Measurements from ENCODE around the gene PLCB1. TPM values are rescaled to one million over a fixed set of nuclear protein-coding genes. Genes with fewer than 3 reads are reported as not detected.

PLCB1 gene
- total RNA-seq, 1 donor: 35.4 TPM

DNA sequence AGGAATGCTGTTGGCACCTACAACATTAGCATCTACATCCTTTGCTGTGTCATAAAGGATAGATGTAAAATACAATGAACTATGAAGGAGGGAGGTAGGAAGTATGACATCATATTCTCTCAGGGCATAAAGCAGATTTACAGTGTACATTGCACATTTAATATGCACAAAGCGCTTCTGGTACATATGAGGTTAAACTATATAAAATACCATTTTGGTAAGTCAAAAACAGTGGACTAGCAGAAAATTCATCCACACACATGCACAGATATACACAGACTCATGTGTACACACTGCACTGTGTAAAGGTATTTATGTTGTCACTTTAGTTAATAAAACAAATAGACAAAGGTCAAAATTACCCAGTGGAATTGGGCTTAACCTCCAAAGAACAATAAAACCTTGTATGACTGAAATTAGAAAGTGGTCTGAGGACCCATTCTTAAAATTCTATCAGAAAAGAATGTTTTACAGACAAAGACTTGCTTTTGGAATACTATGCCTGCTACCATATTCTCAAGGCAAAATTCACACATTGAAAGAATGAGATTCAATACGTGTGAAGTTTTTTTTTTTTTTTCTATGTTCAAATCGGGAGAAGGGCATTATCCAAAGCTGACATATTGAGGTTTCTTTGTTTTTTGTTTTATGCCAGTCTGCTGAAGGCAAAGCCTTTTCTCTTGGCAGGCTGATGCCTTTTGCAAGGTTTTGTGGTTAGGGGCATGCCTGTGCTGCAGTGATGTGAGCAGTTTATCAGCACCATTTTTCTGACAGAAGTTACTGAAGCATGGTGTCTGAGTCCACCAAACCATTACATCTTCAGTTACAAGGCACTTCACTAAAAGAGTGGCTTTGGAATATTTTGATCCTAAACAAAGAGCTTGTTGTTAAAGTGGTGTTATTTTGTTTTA, 199.0 kb downstream of the PLCB1 start:
- no peak for DNase-seq (ENCODE audit: low read depth)

DNA sequence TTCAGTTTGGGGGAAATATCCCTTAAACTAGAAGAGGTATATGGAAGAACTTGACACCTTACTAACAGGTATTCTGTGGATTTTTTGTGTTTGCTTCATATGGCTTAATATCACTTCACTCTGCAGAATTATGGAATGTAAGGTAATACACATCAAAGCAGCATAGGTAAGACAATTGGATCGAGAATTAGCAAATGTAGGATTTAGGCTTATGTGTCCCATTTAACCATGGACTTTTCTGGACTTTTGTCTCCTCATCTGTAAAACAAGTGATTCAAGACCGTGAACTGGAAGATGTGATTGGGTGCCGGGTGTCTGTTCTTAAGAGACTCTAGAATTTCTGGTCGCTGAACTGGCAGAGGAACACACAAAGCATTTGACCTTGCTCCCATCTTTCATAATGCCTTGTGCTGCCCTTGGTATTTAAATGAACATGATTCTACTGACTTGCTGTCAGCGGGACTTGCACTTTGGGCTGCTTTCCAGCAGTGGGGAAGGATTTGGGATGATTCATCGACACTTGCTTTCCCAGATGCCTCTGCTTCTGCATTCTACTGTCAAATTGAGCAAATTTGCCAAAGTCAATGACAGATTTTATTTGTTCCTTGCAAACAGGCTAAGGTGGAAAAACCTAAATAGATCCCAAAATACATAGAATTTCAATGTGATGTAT, 199.8 kb downstream of the PLCB1 start:
- DNase-seq (ENCODE audit: low read depth): peak; percentile 42
- H3K4me3 ChIP-seq (ENCODE audit: low read depth, low read length): no peak overlapping the region
- TF ChIP-seq, protein P1, sequence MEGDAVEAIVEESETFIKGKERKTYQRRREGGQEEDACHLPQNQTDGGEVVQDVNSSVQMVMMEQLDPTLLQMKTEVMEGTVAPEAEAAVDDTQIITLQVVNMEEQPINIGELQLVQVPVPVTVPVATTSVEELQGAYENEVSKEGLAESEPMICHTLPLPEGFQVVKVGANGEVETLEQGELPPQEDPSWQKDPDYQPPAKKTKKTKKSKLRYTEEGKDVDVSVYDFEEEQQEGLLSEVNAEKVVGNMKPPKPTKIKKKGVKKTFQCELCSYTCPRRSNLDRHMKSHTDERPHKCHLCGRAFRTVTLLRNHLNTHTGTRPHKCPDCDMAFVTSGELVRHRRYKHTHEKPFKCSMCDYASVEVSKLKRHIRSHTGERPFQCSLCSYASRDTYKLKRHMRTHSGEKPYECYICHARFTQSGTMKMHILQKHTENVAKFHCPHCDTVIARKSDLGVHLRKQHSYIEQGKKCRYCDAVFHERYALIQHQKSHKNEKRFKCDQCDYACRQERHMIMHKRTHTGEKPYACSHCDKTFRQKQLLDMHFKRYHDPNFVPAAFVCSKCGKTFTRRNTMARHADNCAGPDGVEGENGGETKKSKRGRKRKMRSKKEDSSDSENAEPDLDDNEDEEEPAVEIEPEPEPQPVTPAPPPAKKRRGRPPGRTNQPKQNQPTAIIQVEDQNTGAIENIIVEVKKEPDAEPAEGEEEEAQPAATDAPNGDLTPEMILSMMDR (IDR thresholded peaks at IDR 0.05; ENCODE audit: insufficient read depth, low read depth, low read length): no peak

More for the DNA sequence above, 199.0 kb downstream of the PLCB1 start:
- H3K4me3 ChIP-seq (ENCODE audit: low read depth, low read length): no peak overlapping the region
- TF ChIP-seq, protein P1 (IDR thresholded peaks at IDR 0.05; ENCODE audit: insufficient read depth, low read depth, low read length): no peak

DNA sequence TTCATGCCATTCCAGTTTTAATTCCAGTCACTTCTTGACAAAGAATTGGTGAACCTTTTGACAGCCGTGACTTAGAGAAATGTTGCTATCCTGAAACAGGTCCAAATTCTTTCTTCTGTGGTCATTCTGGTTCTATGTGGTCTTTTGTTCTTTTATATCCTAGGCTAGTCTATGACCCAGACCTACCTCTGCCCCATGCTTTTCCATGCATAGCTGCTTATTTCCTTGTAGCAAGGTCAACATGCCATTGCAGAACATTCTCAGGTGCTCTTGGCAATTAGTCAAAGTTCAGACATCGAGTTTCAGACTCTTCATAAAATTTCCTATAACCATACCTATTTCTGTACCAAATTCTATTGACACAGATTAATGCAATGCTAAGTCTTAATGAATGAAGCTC, 202.6 kb downstream of the PLCB1 start:
- DNase-seq (ENCODE audit: low read depth): no peak
- H3K4me3 ChIP-seq (ENCODE audit: low read depth, low read length): no peak overlapping the region
- TF ChIP-seq, protein P1 (IDR thresholded peaks at IDR 0.05; ENCODE audit: insufficient read depth, low read depth, low read length): no peak

DNA sequence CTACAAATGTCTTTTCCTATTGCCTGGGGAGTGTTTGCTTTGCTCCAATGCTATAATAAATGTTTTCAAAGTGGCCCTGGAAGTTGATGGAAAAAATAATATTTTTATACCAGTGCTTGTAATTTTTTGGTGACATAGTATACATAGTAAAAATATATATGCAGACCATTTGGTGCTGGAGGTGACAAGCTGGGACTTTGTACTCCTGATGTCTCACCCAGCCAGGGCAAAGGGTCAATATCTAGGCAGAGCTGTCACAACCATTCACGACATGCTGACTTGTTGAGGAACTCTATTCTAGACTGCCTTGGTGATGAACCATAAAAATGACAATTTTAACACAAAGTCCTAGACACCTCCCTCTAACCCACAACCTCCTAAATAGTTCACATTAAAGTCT, 203.0 kb downstream of the PLCB1 start:
- H3K4me3 ChIP-seq (ENCODE audit: low read depth, low read length): no peak overlapping the region
- no peak for DNase-seq (ENCODE audit: low read depth)
- TF ChIP-seq, protein P1 (IDR thresholded peaks at IDR 0.05; ENCODE audit: insufficient read depth, low read depth, low read length): no peak

DNA sequence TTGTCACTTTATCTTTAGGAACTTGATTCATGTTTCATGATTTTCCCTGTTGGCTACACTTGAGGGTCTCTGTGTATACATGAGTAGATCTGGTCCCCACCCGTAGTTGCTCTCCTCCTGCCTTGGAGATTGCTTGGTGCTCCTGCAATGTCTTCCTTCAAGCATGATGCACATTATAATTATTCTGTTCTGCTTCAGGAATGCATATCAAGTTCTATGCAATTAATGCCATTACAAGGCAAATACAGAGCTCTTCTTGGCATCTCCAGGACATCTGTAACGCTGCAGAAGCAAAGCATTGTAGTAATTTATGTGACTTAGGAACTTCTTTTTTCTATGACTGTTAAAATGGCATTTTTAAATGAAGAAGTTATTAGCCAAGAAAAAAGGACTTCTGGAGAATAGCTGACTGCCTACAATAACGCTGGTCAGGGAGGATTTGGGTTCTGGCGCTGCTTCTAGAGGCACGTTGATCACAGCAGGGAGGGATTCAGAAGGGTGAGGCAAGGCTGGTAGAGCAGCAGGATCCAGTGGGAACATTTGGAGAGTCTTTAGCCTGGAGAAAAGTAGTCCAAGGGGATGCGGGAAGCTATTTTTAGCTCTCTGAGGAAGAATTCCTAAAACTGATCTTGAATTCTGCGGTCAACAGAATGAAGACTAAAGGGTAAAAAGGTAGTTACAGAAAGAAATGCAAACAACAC, 203.6 kb downstream of the PLCB1 start:
- no peak for DNase-seq (ENCODE audit: low read depth)
- TF ChIP-seq, protein P1 (IDR thresholded peaks at IDR 0.05; ENCODE audit: insufficient read depth, low read depth, low read length): no peak
- H3K4me3 ChIP-seq (ENCODE audit: low read depth, low read length): no peak overlapping the region

DNA sequence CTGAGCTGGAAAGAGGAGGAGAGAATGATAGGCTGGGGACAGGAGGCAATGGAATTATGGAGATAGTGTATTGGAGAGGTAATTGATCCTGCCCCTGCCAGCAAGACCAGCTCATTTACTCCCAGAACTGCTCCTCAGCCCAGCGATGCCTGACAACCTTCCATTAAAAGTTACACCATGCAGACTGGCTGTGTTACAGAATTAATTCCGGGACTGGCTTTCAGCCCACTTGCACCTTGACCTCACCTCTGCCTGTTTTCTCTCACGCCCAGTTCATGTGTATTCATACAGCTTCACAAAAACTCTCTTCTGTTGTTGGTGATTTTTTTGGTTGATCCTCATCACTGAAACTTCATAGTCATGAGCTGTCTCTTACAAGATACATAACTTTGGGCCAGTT, 207.3 kb downstream of the PLCB1 start:
- no peak overlapping the region for H3K4me3 ChIP-seq (ENCODE audit: low read depth, low read length)
- TF ChIP-seq, protein P1 (IDR thresholded peaks at IDR 0.05; ENCODE audit: insufficient read depth, low read depth, low read length): no peak
- DNase-seq (ENCODE audit: low read depth): no peak

Measured in fibroblast of villous mesenchyme (primary cell).